ENCODE data around the gene MAPK8.

GRCh38 chr10:48430402-48430993, 124.0 kb downstream of the MAPK8 start:
- no peak for TF ChIP-seq BHLHE40 (IDR thresholded peaks at IDR 0.05; ENCODE audit: low read depth, low read length)
- no peak for TF ChIP-seq POLR2A (IDR thresholded peaks at IDR 0.05; ENCODE audit: low read length)
- TF ChIP-seq CTCF (IDR thresholded peaks at IDR 0.05), result no peak
- TF ChIP-seq PHF8 (IDR thresholded peaks at IDR 0.05; ENCODE audit: borderline replicate concordance, low read depth), result no peak
- no peak for TF ChIP-seq RNF2 (IDR thresholded peaks at IDR 0.05; ENCODE audit: borderline replicate concordance, low read depth)
- no peak for TF ChIP-seq MAZ (IDR thresholded peaks at IDR 0.05; ENCODE audit: borderline replicate concordance, low read depth, low read length)
- no peak for TF ChIP-seq MYC (IDR thresholded peaks at IDR 0.05; ENCODE audit: borderline replicate concordance, low read length)
- no peak for TF ChIP-seq CHD2 (IDR thresholded peaks at IDR 0.05; ENCODE audit: low read length, partially characterized antibody)
- no peak for TF ChIP-seq ZFP36 (IDR thresholded peaks at IDR 0.05; ENCODE audit: borderline replicate concordance, partially characterized antibody)

Measured in A549 (cell line).